CD14-positive monocyte (primary cell): ENCODE data around the gene RTN4RL1. TPM values are rescaled to one million over a fixed set of nuclear protein-coding genes. Genes with fewer than 3 reads are reported as not detected.

Experiments used
- DNase-seq, 3 donors: peaks; one replicate each; pipeline ENCODE4 v3.0.0-alpha.2; 2011 to 2022
- H2AFZ ChIP-seq: 2 replicates; pipeline ENCODE4 v1.6.0; 2012; ENCODE audit warnings: mild to moderate bottlenecking, low read depth, low read length, inconsistent platforms; ENCODE audit not compliant: insufficient read depth, poor library complexity, severe bottlenecking
- H3K27ac ChIP-seq, 2 donors: 1 replicate in 1 of 2; 2 replicates in 1 of 2; pipeline ENCODE4 v1.5.1; 2012 to 2013; ENCODE audit warnings: low read length in 2 of 2, control low read depth in 1 of 2, inconsistent platforms in 1 of 2, low read depth in 1 of 2, mild to moderate bottlenecking in 1 of 2
- H3K27me3 ChIP-seq, 2 donors: one replicate each; pipeline versions ENCODE4 v1.6.0 to v1.6.1; 2011 to 2013; ENCODE audit warnings: low read length in 2 of 2; ENCODE audit not compliant: control insufficient read depth in 2 of 2, insufficient read depth in 2 of 2
- H3K36me3 ChIP-seq, 2 donors: replicated peaks in 1 of 2; 1 replicate in 1 of 2; 2 replicates in 1 of 2; pipeline versions ENCODE4 v1.5.1 to v1.6.1; 2012 to 2013; ENCODE audit warnings: low read length in 2 of 2, control low read depth in 1 of 2, inconsistent platforms in 1 of 2, mild to moderate bottlenecking in 1 of 2; ENCODE audit not compliant: insufficient read depth in 2 of 2, control insufficient read depth in 1 of 2
- H3K4me1 ChIP-seq, 2 donors: 1 replicate in 1 of 2; 2 replicates in 1 of 2; pipeline versions ENCODE4 v1.5.1 to v1.6.1; 2012 to 2013; ENCODE audit warnings: low read length in 2 of 2, control low read depth in 1 of 2, inconsistent platforms in 1 of 2, mild to moderate bottlenecking in 1 of 2, moderate library complexity in 1 of 2; ENCODE audit not compliant: insufficient read depth in 2 of 2, control insufficient read depth in 1 of 2
- H3K4me2 ChIP-seq: replicated peaks from 2 replicates; pipeline ENCODE3; 2012; ENCODE audit warnings: low read length, moderate library complexity, mild to moderate bottlenecking; ENCODE audit not compliant: poor library complexity, severe bottlenecking; ENCODE audit errors: extremely low read depth
- H3K4me3 ChIP-seq, 3 experiments: fragments of 200-600 bp in 1 of 3; sonication (generic) in 1 of 3; replicated peaks in 1 of 3; 1 replicate in 2 of 3; 2 replicates in 1 of 3; pipeline ENCODE4 v1.5.1; 2011 to 2013; ENCODE audit warnings: low read length in 3 of 3, mild to moderate bottlenecking in 3 of 3, control low read depth in 2 of 3, low read depth in 2 of 3, inconsistent platforms in 1 of 3, moderate library complexity in 1 of 3
- H3K79me2 ChIP-seq: 2 replicates; pipeline ENCODE4 v1.6.0; 2012; ENCODE audit warnings: mild to moderate bottlenecking, control low read depth, inconsistent platforms, low read length, moderate library complexity; ENCODE audit not compliant: insufficient read depth
- H3K9ac ChIP-seq: 2 replicates; pipeline ENCODE4 v1.6.0; 2017; ENCODE audit warnings: low read length, mild to moderate bottlenecking; ENCODE audit not compliant: insufficient read depth, poor library complexity, severe bottlenecking
- H3K9me3 ChIP-seq, 2 donors: replicated peaks in 1 of 2; 1 replicate in 1 of 2; 2 replicates in 1 of 2; pipeline versions ENCODE4 v1.5.1 to v1.6.1; 2012 to 2013; ENCODE audit warnings: low read length in 2 of 2, control low read depth in 1 of 2; ENCODE audit not compliant: control insufficient read depth in 1 of 2, insufficient read depth in 1 of 2
- H4K20me1 ChIP-seq: 2 replicates; pipeline ENCODE4 v1.6.0; 2012; ENCODE audit warnings: mild to moderate bottlenecking, low read length, control low read depth, moderate library complexity; ENCODE audit not compliant: insufficient read depth
- H3K27ac Mint-ChIP-seq, 7 donors: one replicate each; pipeline ENCODE4 v1.8.0; 2020; ENCODE audit warnings: mild to moderate bottlenecking in 7 of 7, mixed read lengths in 7 of 7, moderate library complexity in 6 of 7, inconsistent platforms in 2 of 7
- H3K27me3 Mint-ChIP-seq, 3 donors: one replicate each; pipeline ENCODE4 v1.8.0; 2021 to 2022; ENCODE audit warnings: low read depth in 3 of 3, mild to moderate bottlenecking in 3 of 3, mixed read lengths in 3 of 3, moderate library complexity in 3 of 3, inconsistent platforms in 1 of 3
- H3K36me3 Mint-ChIP-seq, 2 donors: one replicate each; pipeline ENCODE4 v1.8.0; 2020; ENCODE audit warnings: mixed read lengths in 2 of 2, inconsistent platforms in 1 of 2, mild to moderate bottlenecking in 1 of 2
- H3K4me1 Mint-ChIP-seq: one replicate; pipeline ENCODE4 v1.8.0; 2020; ENCODE audit warnings: mild to moderate bottlenecking, mixed read lengths
- H3K4me3 Mint-ChIP-seq, 2 donors: one replicate each; pipeline ENCODE4 v1.8.0; 2020; ENCODE audit warnings: mild to moderate bottlenecking in 2 of 2, mixed read lengths in 2 of 2, moderate library complexity in 1 of 2
- H3K9me3 Mint-ChIP-seq, 7 donors: one replicate each; pipeline ENCODE4 v1.8.0; 2020 to 2022; ENCODE audit warnings: mixed read lengths in 7 of 7, mild to moderate bottlenecking in 6 of 7, moderate library complexity in 6 of 7, inconsistent platforms in 2 of 7
- CTCF ChIP-seq: fragments of 200-600 bp; IDR thresholded peaks from one replicate; pipeline ENCODE4 v1.8.0; 2022; ENCODE audit warnings: antibody characterized with exemption, mild to moderate bottlenecking
- WGBS: methylation state at CpG from one replicate; pipeline ENCODE4 v1.1.5; 2013; ENCODE audit warnings: missing lambda C conversion rate; ENCODE audit not compliant: insufficient coverage; 5-methylcytosine and 5-hydroxymethylcytosine counted together
- intact Hi-C, 2 donors: fragments of 100-400 bp; cut with micrococcal nuclease; formaldehyde crosslinking; loops; one replicate each; pipeline versions ENCODE4 v1.15.0 to v1.15.1; 2023
- polyA plus RNA-seq, 3 donors: library from polyadenylated mRNA; depleted of rRNA in 1 of 3; unstranded in 2 of 3; stranded (reverse) in 1 of 3; fragments of 300-500 nt in 2 of 3; fragments of >200 nt in 1 of 3; fragmentation: Illumina TruSeq in 2 of 3; gene quantifications; 1 replicate in 2 of 3; 2 replicates in 1 of 3; pipeline ENCODE4 v1.2.3, GENCODE V29; 2012 to 2021

The RTN4RL1 gene
- polyA plus RNA-seq, 3 donors, result 0.07 to 0.29 (median 0.11) TPM

- Histone ChIP-seq H3K27ac (no peak overlapping the region), H3K4me3 (no peak overlapping the region), H3K79me2 (no peaks in the 10 kb centered on the region), H3K36me3 (peaks cover 13 to 42% of the 10 kb centered on the region in 2 donors), H3K4me1 (peaks cover 31 to 49% of the 10 kb centered on the region in 2 donors), H4K20me1 (peaks cover 7% of the 10 kb centered on the region), H3K9me3 (peaks cover 0 to 3% of the 10 kb centered on the region in 2 donors), H3K9ac (no peak overlapping the region), H3K4me2 (no peak overlapping the region), H2AFZ (no peak overlapping the region), H3K27me3 (peaks cover 8 to 20% of the 10 kb centered on the region in 2 donors)
- WGBS, result 88% methylated on average over 10 of the region's 21 CpGs
- DNase-seq, result no peak
- peak overlapping the region in 1 of 2 donors; percentile 80 for H3K4me3 Mint-ChIP-seq
- H3K36me3 Mint-ChIP-seq, result peaks cover 46 to 55% of the 10 kb centered on the region in 2 donors
- peaks cover 33% of the 10 kb centered on the region for H3K4me1 Mint-ChIP-seq
- intact Hi-C loops, result no loop called here
- H3K27me3 Mint-ChIP-seq, result peaks cover 15 to 48% (median 21%) of the 10 kb centered on the region in 3 donors
- peak overlapping the region in 2 of 7 donors; percentile 72 to 89 for H3K27ac Mint-ChIP-seq
- peaks cover 0 to 2% (median 0%) of the 10 kb centered on the region in 7 donors for H3K9me3 Mint-ChIP-seq
- TF ChIP-seq CTCF, result no peak
These were observed 35.7 kb upstream of the RTN4RL1 start for GRCh38 chr17:2060681-2061440.

DNA sequence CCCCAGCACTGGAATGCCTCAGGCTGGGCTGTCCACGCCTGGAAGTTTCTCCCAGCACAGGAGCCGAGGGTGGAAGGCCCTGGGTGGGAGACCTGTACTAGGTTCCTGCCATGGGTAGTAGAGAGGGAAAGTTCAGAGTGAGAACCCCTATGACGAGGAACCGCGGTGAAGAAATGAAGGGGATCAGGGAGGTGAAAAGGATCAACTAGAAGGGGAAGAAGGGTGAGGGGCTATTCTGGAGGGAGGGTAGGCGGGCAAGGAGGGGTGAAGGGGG, 35.2 kb upstream of the RTN4RL1 start:
- peaks cover 8 to 20% of the 10 kb centered on the region in 2 donors for H3K27me3 ChIP-seq
- H3K27ac Mint-ChIP-seq, result peak overlapping the region in 1 of 7 donors; percentile 72
- peaks cover 31 to 53% of the 10 kb centered on the region in 2 donors for H3K4me1 ChIP-seq
- peaks cover 0 to 3% of the 10 kb centered on the region in 2 donors for H3K9me3 ChIP-seq
- peaks cover 44 to 50% of the 10 kb centered on the region in 2 donors for H3K36me3 Mint-ChIP-seq
- H2AFZ ChIP-seq, result no peak overlapping the region
- no peak overlapping the region for H3K4me3 ChIP-seq
- TF ChIP-seq CTCF, result no peak
- no peak overlapping the region for H3K27ac ChIP-seq
- intact Hi-C loops, result no loop called here
- H3K4me3 Mint-ChIP-seq, result peak overlapping the region; percentile 80 to 90
- H3K27me3 Mint-ChIP-seq, result peaks cover 15 to 51% (median 21%) of the 10 kb centered on the region in 3 donors
- no peak overlapping the region for H3K4me2 ChIP-seq
- H3K79me2 ChIP-seq, result no peaks in the 10 kb centered on the region
- 86% methylated on average over 5 of the region's 6 CpGs for WGBS
- H3K9ac ChIP-seq, result no peak overlapping the region
- peaks cover 11 to 37% of the 10 kb centered on the region in 2 donors for H3K36me3 ChIP-seq
- H3K9me3 Mint-ChIP-seq, result peaks cover 0 to 2% (median 0%) of the 10 kb centered on the region in 7 donors
- peaks cover 7% of the 10 kb centered on the region for H4K20me1 ChIP-seq
- no peak for DNase-seq
- H3K4me1 Mint-ChIP-seq, result peaks cover 33% of the 10 kb centered on the region
